SK-N-SH treated with all-trans-retinoic acid at 6 μM for 48 hours (cell line): ENCODE data around the gene NRDC.

Experiments used
- BACH2 ChIP-seq: fragments of 250-450 bp; sonication (Bioruptor Pico); IDR thresholded peaks from 2 replicates; pipeline ENCODE4 v1.9.0; 2021; ENCODE audit warnings: mild to moderate bottlenecking, borderline replicate concordance
- ISL1 ChIP-seq: fragments of 250-450 bp; sonication (Bioruptor Pico); IDR thresholded peaks from 2 replicates; pipeline ENCODE4 v2.1.2; 2022; ENCODE audit warnings: mild to moderate bottlenecking, moderate library complexity
- OSR1 ChIP-seq: fragments of 250-450 bp; sonication (Bioruptor Pico); IDR thresholded peaks from 2 replicates; pipeline ENCODE4 v1.8.0; 2022; ENCODE audit warnings: moderate library complexity, mild to moderate bottlenecking, inconsistent platforms
- PATZ1 ChIP-seq: fragments of 250-450 bp; sonication (Bioruptor Pico); IDR thresholded peaks from 2 replicates; pipeline ENCODE4 v1.8.0; 2020; ENCODE audit warnings: mild to moderate bottlenecking, moderate library complexity, borderline replicate concordance
- POU6F1 ChIP-seq: fragments of 250-450 bp; sonication (Bioruptor Pico); IDR thresholded peaks from 2 replicates; pipeline ENCODE4 v1.8.0; 2021; ENCODE audit warnings: low read depth, mild to moderate bottlenecking, moderate library complexity, borderline replicate concordance
- PPARA ChIP-seq: fragments of 250-450 bp; sonication (Bioruptor Pico); IDR thresholded peaks from 2 replicates; pipeline ENCODE4 v1.5.0; 2020; ENCODE audit warnings: mild to moderate bottlenecking, borderline replicate concordance
- SNAI2 ChIP-seq: fragments of 250-450 bp; sonication (Bioruptor Pico); IDR thresholded peaks from 2 replicates; pipeline ENCODE4 v1.5.0; 2020; ENCODE audit warnings: mild to moderate bottlenecking, moderate library complexity
- ZC3H10 ChIP-seq: fragments of 250-450 bp; sonication (Bioruptor Pico); IDR thresholded peaks from 2 replicates; pipeline ENCODE4 v1.5.1; 2021; ENCODE audit warnings: mild to moderate bottlenecking, moderate library complexity
- ZFP3 ChIP-seq: fragments of 250-450 bp; sonication (Bioruptor Pico); IDR thresholded peaks from 2 replicates; pipeline ENCODE4 v1.5.0; 2020; ENCODE audit warnings: mild to moderate bottlenecking, moderate library complexity
- ZFP30 ChIP-seq: fragments of 450-650 bp; formaldehyde crosslinking; IDR thresholded peaks from 2 replicates; pipeline ENCODE4 v1.5.0; 2022; ENCODE audit warnings: mild to moderate bottlenecking, moderate library complexity
- ZNF70 ChIP-seq: fragments of 450-650 bp; formaldehyde crosslinking; IDR thresholded peaks from 2 replicates; pipeline ENCODE4 v1.5.0; 2020; ENCODE audit warnings: mild to moderate bottlenecking, moderate library complexity
- TF ChIP-seq, protein P1 (sequence below): fragments of 250-450 bp; sonication (Bioruptor Pico); IDR thresholded peaks from 2 replicates; pipeline ENCODE4 v1.5.0; 2020; ENCODE audit warnings: mild to moderate bottlenecking, moderate library complexity
- TF ChIP-seq, protein P2 (sequence below): fragments of 250-450 bp; sonication (Bioruptor Pico); IDR thresholded peaks from 2 replicates; pipeline ENCODE4 v1.5.1; 2020; ENCODE audit warnings: low read depth, mild to moderate bottlenecking, moderate library complexity

- TF ChIP-seq ZFP3 (no peak), SNAI2 (no peak), ZFP30 (CRISPR knock-in tag) (no peak), BACH2 (CRISPR knock-in tag) (no peak), POU6F1 (CRISPR knock-in tag) (no peak), PATZ1 (CRISPR knock-in tag) (no peak), ISL1 (CRISPR knock-in tag) (no peak), ZNF70 (CRISPR knock-in tag) (no peak), ZC3H10 (CRISPR knock-in tag) (no peak), OSR1 (CRISPR knock-in tag) (no peak), PPARA (no peak)
- TF ChIP-seq, protein P1, sequence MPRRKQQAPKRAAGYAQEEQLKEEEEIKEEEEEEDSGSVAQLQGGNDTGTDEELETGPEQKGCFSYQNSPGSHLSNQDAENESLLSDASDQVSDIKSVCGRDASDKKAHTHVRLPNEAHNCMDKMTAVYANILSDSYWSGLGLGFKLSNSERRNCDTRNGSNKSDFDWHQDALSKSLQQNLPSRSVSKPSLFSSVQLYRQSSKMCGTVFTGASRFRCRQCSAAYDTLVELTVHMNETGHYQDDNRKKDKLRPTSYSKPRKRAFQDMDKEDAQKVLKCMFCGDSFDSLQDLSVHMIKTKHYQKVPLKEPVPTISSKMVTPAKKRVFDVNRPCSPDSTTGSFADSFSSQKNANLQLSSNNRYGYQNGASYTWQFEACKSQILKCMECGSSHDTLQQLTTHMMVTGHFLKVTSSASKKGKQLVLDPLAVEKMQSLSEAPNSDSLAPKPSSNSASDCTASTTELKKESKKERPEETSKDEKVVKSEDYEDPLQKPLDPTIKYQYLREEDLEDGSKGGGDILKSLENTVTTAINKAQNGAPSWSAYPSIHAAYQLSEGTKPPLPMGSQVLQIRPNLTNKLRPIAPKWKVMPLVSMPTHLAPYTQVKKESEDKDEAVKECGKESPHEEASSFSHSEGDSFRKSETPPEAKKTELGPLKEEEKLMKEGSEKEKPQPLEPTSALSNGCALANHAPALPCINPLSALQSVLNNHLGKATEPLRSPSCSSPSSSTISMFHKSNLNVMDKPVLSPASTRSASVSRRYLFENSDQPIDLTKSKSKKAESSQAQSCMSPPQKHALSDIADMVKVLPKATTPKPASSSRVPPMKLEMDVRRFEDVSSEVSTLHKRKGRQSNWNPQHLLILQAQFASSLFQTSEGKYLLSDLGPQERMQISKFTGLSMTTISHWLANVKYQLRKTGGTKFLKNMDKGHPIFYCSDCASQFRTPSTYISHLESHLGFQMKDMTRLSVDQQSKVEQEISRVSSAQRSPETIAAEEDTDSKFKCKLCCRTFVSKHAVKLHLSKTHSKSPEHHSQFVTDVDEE (CRISPR knock-in tag), result no peak
- TF ChIP-seq, protein P2, sequence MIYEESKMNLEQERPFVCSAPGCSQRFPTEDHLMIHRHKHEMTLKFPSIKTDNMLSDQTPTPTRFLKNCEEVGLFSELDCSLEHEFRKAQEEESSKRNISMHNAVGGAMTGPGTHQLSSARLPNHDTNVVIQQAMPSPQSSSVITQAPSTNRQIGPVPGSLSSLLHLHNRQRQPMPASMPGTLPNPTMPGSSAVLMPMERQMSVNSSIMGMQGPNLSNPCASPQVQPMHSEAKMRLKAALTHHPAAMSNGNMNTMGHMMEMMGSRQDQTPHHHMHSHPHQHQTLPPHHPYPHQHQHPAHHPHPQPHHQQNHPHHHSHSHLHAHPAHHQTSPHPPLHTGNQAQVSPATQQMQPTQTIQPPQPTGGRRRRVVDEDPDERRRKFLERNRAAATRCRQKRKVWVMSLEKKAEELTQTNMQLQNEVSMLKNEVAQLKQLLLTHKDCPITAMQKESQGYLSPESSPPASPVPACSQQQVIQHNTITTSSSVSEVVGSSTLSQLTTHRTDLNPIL (CRISPR knock-in tag), result no peak
Measured at GRCh38 chr1:51744506-51745303, 133.8 kb downstream of the NRDC start.
